ENCODE data around the gene STK17A. TPM values are rescaled to one million over a fixed set of nuclear protein-coding genes. Genes with fewer than 3 reads are reported as not detected.

Gene STK17A
- total RNA-seq, 2 experiments from 2014 or later = 25.8 to 28.7 TPM

- peaks cover 71% of the 10 kb centered on the region for H3K79me2 ChIP-seq (ENCODE audit: insufficient read depth, low read depth, low read length)
- H3K9me3 ChIP-seq (ENCODE audit: low read length) = no peaks in the 10 kb centered on the region
- peaks cover 11% of the 10 kb centered on the region; the same call in 1 of the 2 replicates for H4K20me1 ChIP-seq (ENCODE audit: insufficient read depth, low read length)
- peak overlapping the region; percentile 83 for H3K27ac ChIP-seq (ENCODE audit: low read depth, low read length, poor library complexity, severe bottlenecking)
- CTCF ChIA-PET (ENCODE audit: unreplicated experiment) = interaction anchor here (1.0 kb wide), 1 partner anchor 114 kb away, joined by 4 read pairs; no protein-coding TSS in a partner anchor
- H3K4me2 ChIP-seq (ENCODE audit: low read length) = peak overlapping the region; percentile 91
- H3K4me3 ChIP-seq (ENCODE audit: low read depth, low read length, poor library complexity, severe bottlenecking) = peak overlapping the region; percentile 98
- TF ChIP-seq EZH2phosphoT487 (IDR thresholded peaks at IDR 0.05; ENCODE audit: borderline replicate concordance, low read depth, low read length) = no peak
- no peak for TF ChIP-seq CTCF (conservative IDR thresholded peaks at IDR 0.05; ENCODE audit: low read length)
- no peak overlapping the region for H2AFZ ChIP-seq (ENCODE audit: low read length)
- H3K9me2 ChIP-seq (ENCODE audit: insufficient read depth, low read length) = no peaks in the 10 kb centered on the region
- intact Hi-C loops (cut with micrococcal nuclease; ENCODE audit: unreplicated experiment) = loop anchor here (10.0 kb wide), 2 partner anchors 511 to 651 kb away; partner anchors contain the start of genes MRPL32 and PSMA2
- H3K36me3 ChIP-seq (ENCODE audit: insufficient read depth, low read length) = no peaks in the 10 kb centered on the region; the same call in 1 of the 2 replicates
- POLR2A ChIA-PET = interaction anchor here (0.8 to 6.3 kb wide), 9 partner anchors 9 to 698 kb away, joined by 3 to 93 read pairs (median 4); partner anchors contain the start of gene COA1
- BruUV-seq (replicated peaks) = no TSS peak
- H3K4me1 ChIP-seq (ENCODE audit: insufficient read depth, low read length, poor library complexity, severe bottlenecking) = peaks cover 57% of the 10 kb centered on the region
- peak; percentile 51 for DNase-seq (ENCODE audit: low spot score)
Measured at GRCh38 chr7:43585562-43585961, 2.7 kb downstream of the STK17A start.

GRCh38 chr7:43586251-43586900 is 3.5 kb downstream of the STK17A start:
- H2AFZ ChIP-seq (ENCODE audit: low read length) = no peak overlapping the region
- no peaks in the 10 kb centered on the region; the same call in 1 of the 2 replicates for H3K36me3 ChIP-seq (ENCODE audit: insufficient read depth, low read length)
- POLR2A ChIA-PET = interaction anchor here (0.6 to 6.3 kb wide), 10 partner anchors 20 to 699 kb away, joined by 3 to 93 read pairs (median 4); partner anchors contain the start of gene COA1
- H4K20me1 ChIP-seq (ENCODE audit: insufficient read depth, low read length) = peaks cover 13% of the 10 kb centered on the region; the same call in 1 of the 2 replicates
- peaks cover 79% of the 10 kb centered on the region for H3K79me2 ChIP-seq (ENCODE audit: insufficient read depth, low read depth, low read length)
- H3K9me3 ChIP-seq (ENCODE audit: low read length) = no peaks in the 10 kb centered on the region
- peaks cover 65% of the 10 kb centered on the region for H3K4me1 ChIP-seq (ENCODE audit: insufficient read depth, low read length, poor library complexity, severe bottlenecking)
- no peaks in the 10 kb centered on the region for H3K9me2 ChIP-seq (ENCODE audit: insufficient read depth, low read length)
- intact Hi-C loops (cut with micrococcal nuclease; ENCODE audit: unreplicated experiment) = loop anchor here (10.0 kb wide), 2 partner anchors 512 to 652 kb away; partner anchors contain the start of genes MRPL32 and PSMA2
- peak overlapping the region; percentile 83 for H3K27ac ChIP-seq (ENCODE audit: low read depth, low read length, poor library complexity, severe bottlenecking)
- CTCF ChIA-PET (ENCODE audit: unreplicated experiment) = interaction anchor here (1.0 to 1.6 kb wide), 2 partner anchors 113 to 114 kb away, joined by 4 to 5 read pairs; no protein-coding TSS in a partner anchor
- TF ChIP-seq EZH2phosphoT487 (IDR thresholded peaks at IDR 0.05; ENCODE audit: borderline replicate concordance, low read depth, low read length) (no peak), CTCF (conservative IDR thresholded peaks at IDR 0.05; ENCODE audit: low read length) (no peak)
- BruUV-seq (replicated peaks) = TSS peak; percentile 79
- peak overlapping the region; percentile 98 for H3K4me3 ChIP-seq (ENCODE audit: low read depth, low read length, poor library complexity, severe bottlenecking)
- peak; percentile 24 for DNase-seq (ENCODE audit: low spot score)
- peak overlapping the region; percentile 91 for H3K4me2 ChIP-seq (ENCODE audit: low read length)
